ENCODE measurements around the gene LDLRAD2.
A peak's percentile ranks its signal among the peaks of the same experiment; 100 is the strongest.
"Not testable (repeated sequence)": the region's sequence is repeated elsewhere in the genome, so short reads cannot be mapped to it uniquely, and the experiment has no call there.

LDLRAD2 gene

GRCh38 chr1:21783679-21784603 is 28.1 kb upstream of the LDLRAD2 start:
- DNase-seq = no peak

GRCh38 chr1:21785764-21786163 is 26.3 kb upstream of the LDLRAD2 start:
- not testable (repeated sequence) for DNase-seq

GRCh38 chr1:21786640-21787039 is 25.4 kb upstream of the LDLRAD2 start:
- no peak for DNase-seq

- DNase-seq = no peak
Measured at GRCh38 chr1:21793104-21793503, 19.0 kb upstream of the LDLRAD2 start.

GRCh38 chr1:21794656-21795055 is 17.4 kb upstream of the LDLRAD2 start:
- no peak for DNase-seq

- DNase-seq = no peak
Measured at GRCh38 chr1:21795075-21795474, 17.0 kb upstream of the LDLRAD2 start.

GRCh38 chr1:21799730-21800129 is 12.3 kb upstream of the LDLRAD2 start:
- no peak for DNase-seq

- no peak for DNase-seq
Measured at GRCh38 chr1:21801100-21801499, 11.0 kb upstream of the LDLRAD2 start.

- no peak for DNase-seq
Measured at GRCh38 chr1:21804536-21804935, 7.5 kb upstream of the LDLRAD2 start.

- DNase-seq = no peak
Measured at GRCh38 chr1:21813542-21813941, 1.5 kb downstream of the LDLRAD2 start.

GRCh38 chr1:21814241-21814918 is 2.3 kb downstream of the LDLRAD2 start:
- peak; percentile 50 for DNase-seq

GRCh38 chr1:21814981-21815582 is 3.0 kb downstream of the LDLRAD2 start:
- DNase-seq = no peak

- no peak for DNase-seq
Measured at GRCh38 chr1:21815724-21816321, 3.8 kb downstream of the LDLRAD2 start.

GRCh38 chr1:21816602-21817302 is 4.7 kb downstream of the LDLRAD2 start:
- DNase-seq = no peak

GRCh38 chr1:21818656-21819055 is 6.6 kb downstream of the LDLRAD2 start:
- peak; percentile 33 for DNase-seq

- DNase-seq = no peak
Measured at GRCh38 chr1:21820597-21821232, 8.7 kb downstream of the LDLRAD2 start.

GRCh38 chr1:21821385-21822019 is 9.4 kb downstream of the LDLRAD2 start:
- DNase-seq = no peak

GRCh38 chr1:21822349-21822748 is 10.3 kb downstream of the LDLRAD2 start:
- DNase-seq = no peak

- no peak for DNase-seq
Measured at GRCh38 chr1:21823206-21823979, 11.3 kb downstream of the LDLRAD2 start.

- no peak for DNase-seq
Measured at GRCh38 chr1:21823980-21824702, 12.1 kb downstream of the LDLRAD2 start.
